Osteoblast (primary cell): Measurements from ENCODE around the gene CLEC18B. TPM values are rescaled to one million over a fixed set of nuclear protein-coding genes. Genes with fewer than 3 reads are reported as not detected.

Source experiments
- DNase-seq: peaks from one replicate; pipeline ENCODE4 v3.0.0; 2011; ENCODE audit warnings: low spot score, mixed read lengths; ENCODE audit not compliant: insufficient read length; ENCODE audit errors: missing footprints
- H2AFZ ChIP-seq: 2 replicates; pipeline ENCODE4 v1.6.0; 2011; ENCODE audit warnings: mild to moderate bottlenecking, low read length
- H3K27ac ChIP-seq: 2 replicates; pipeline ENCODE4 v1.5.1; 2011; ENCODE audit warnings: mild to moderate bottlenecking, low read depth, low read length, moderate library complexity
- H3K27me3 ChIP-seq: 2 replicates; pipeline ENCODE4 v1.6.0; 2012; ENCODE audit warnings: mild to moderate bottlenecking, control low read depth, inconsistent platforms, low read length, moderate library complexity; ENCODE audit not compliant: insufficient read depth
- H3K36me3 ChIP-seq: 2 replicates; pipeline ENCODE4 v1.5.1; 2011; ENCODE audit warnings: mild to moderate bottlenecking, low read length, control low read depth, moderate library complexity; ENCODE audit not compliant: insufficient read depth
- H3K4me1 ChIP-seq: 2 replicates; pipeline ENCODE4 v1.5.1; 2011; ENCODE audit warnings: mild to moderate bottlenecking, low read length, control low read depth, moderate library complexity; ENCODE audit not compliant: insufficient read depth
- H3K4me2 ChIP-seq: 2 replicates; pipeline ENCODE4 v1.6.0; 2011; ENCODE audit warnings: mild to moderate bottlenecking, low read length; ENCODE audit not compliant: insufficient read depth
- H3K4me3 ChIP-seq: fragments of 200-600 bp; sonication (generic); 3 replicates; pipeline ENCODE4 v1.5.1; 2012; ENCODE audit warnings: mild to moderate bottlenecking, low read length, inconsistent platforms; ENCODE audit not compliant: insufficient read depth
- H3K79me2 ChIP-seq: 2 replicates; pipeline ENCODE4 v1.6.0; 2012; ENCODE audit warnings: mild to moderate bottlenecking, low read length, control low read depth, inconsistent platforms; ENCODE audit not compliant: insufficient read depth
- H3K9me3 ChIP-seq: 2 replicates; pipeline ENCODE4 v1.5.1; 2011; ENCODE audit warnings: low read depth, low read length, control low read depth
- H4K20me1 ChIP-seq: 2 replicates; pipeline ENCODE4 v1.6.0; 2012; ENCODE audit warnings: mild to moderate bottlenecking, low read length, control low read depth; ENCODE audit not compliant: insufficient read depth
- CTCF ChIP-seq: IDR thresholded peaks from 2 replicates; pipeline ENCODE4 v1.5.1; 2011; ENCODE audit warnings: mild to moderate bottlenecking, low read depth, low read length, moderate library complexity; ENCODE audit errors: extremely low read depth
- total RNA-seq: library from RNA; depleted of rRNA; stranded (reverse); fragments of >200 nt; gene quantifications from 2 replicates; pipeline ENCODE4 v1.2.3, GENCODE V29; 2012

Gene CLEC18B
- total RNA-seq, 1 donor, result 0.72 TPM

GRCh38 chr16:74455213-74455612 is 33.9 kb upstream of the CLEC18B start:
- peaks cover 20% of the 10 kb centered on the region for H3K4me1 ChIP-seq
- no peak for TF ChIP-seq CTCF
- H3K79me2 ChIP-seq, result no peaks in the 10 kb centered on the region
- H3K4me2 ChIP-seq, result peak overlapping the region; percentile 21
- peaks cover 49% of the 10 kb centered on the region for H3K36me3 ChIP-seq
- H3K9me3 ChIP-seq, result no peaks in the 10 kb centered on the region
- H4K20me1 ChIP-seq, result no peaks in the 10 kb centered on the region
- no peaks in the 10 kb centered on the region for H3K27me3 ChIP-seq
- peak; percentile 80 for DNase-seq
- H3K4me3 ChIP-seq, result no peak overlapping the region
- H2AFZ ChIP-seq, result no peak overlapping the region
- H3K27ac ChIP-seq, result peak overlapping the region; percentile 89

- H3K27ac ChIP-seq, result no peak overlapping the region
- H3K9me3 ChIP-seq, result no peaks in the 10 kb centered on the region
- TF ChIP-seq CTCF, result no peak
- H3K4me3 ChIP-seq, result no peak overlapping the region
- H3K36me3 ChIP-seq, result peaks cover 43% of the 10 kb centered on the region
- peaks cover 4% of the 10 kb centered on the region for H3K79me2 ChIP-seq
- no peak overlapping the region for H2AFZ ChIP-seq
- H3K27me3 ChIP-seq, result no peaks in the 10 kb centered on the region
- no peaks in the 10 kb centered on the region for H4K20me1 ChIP-seq
- DNase-seq, result no peak
- no peak overlapping the region for H3K4me2 ChIP-seq
- peaks cover 38% of the 10 kb centered on the region for H3K4me1 ChIP-seq
Observed at GRCh38 chr16:74451951-74452758, 30.9 kb upstream of the CLEC18B start.

DNA sequence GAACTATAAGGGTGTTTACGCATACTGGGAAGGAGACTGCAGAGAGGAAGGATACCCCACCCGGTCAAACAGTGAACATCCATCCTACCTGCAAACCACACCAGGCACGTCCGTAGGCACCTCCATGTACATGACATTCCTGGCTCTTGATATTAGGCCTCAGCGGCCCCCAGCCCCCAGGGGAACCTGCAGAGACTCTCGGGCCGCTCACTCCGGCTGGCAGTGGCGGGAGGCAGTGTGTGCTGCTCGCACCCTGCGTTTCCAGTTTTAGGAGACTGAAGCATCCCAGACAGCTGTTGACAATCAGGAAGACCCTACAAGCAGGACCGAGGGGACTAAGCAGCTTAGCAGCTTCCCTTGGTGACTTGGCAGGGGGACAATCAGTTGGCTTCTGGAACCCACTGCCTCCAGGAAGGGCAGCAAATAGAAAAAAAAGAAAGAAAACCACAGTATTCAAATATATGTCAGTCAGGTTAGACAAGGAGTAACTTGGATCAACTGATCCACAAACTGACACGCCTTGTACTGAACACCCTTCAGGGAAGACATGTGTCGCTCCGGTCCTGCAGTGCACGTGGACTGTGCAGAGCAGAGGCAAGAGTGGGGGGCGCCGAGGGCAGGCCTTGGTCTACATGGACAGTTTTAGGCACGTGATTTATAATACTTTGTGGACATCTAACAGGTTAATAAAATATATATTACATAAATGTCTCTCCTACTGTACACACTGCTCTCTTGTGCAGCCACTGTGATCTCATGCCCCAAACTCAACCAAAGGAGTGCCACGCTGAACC is 29.9 kb upstream of the CLEC18B start:
- TF ChIP-seq CTCF, result no peak
- no peak overlapping the region for H2AFZ ChIP-seq
- no peaks in the 10 kb centered on the region for H3K27me3 ChIP-seq
- no peak overlapping the region for H3K4me3 ChIP-seq
- peaks cover 4% of the 10 kb centered on the region for H3K79me2 ChIP-seq
- H3K4me1 ChIP-seq, result peaks cover 32% of the 10 kb centered on the region
- H3K9me3 ChIP-seq, result no peaks in the 10 kb centered on the region
- no peak overlapping the region for H3K27ac ChIP-seq
- H3K4me2 ChIP-seq, result no peak overlapping the region
- peaks cover 45% of the 10 kb centered on the region for H3K36me3 ChIP-seq
- H4K20me1 ChIP-seq, result peaks cover 2% of the 10 kb centered on the region
- DNase-seq, result no peak

- H3K4me3 ChIP-seq, result no peak overlapping the region
- TF ChIP-seq CTCF, result no peak
- no peak overlapping the region for H2AFZ ChIP-seq
- peak overlapping the region; percentile 78 for H3K27ac ChIP-seq
- peaks cover 22% of the 10 kb centered on the region for H3K4me1 ChIP-seq
- peaks cover 45% of the 10 kb centered on the region for H3K36me3 ChIP-seq
- DNase-seq, result no peak
- peaks cover 2% of the 10 kb centered on the region for H4K20me1 ChIP-seq
- no peaks in the 10 kb centered on the region for H3K27me3 ChIP-seq
- H3K79me2 ChIP-seq, result peaks cover 4% of the 10 kb centered on the region
- no peak overlapping the region for H3K4me2 ChIP-seq
- H3K9me3 ChIP-seq, result no peaks in the 10 kb centered on the region
Observed at GRCh38 chr16:74450236-74450635, 29.0 kb upstream of the CLEC18B start.
